HUES64 (cell line): ENCODE measurements around the gene SIGLEC9.

Experiments
- H3K27ac ChIP-seq: 2 replicates; pipeline ENCODE4 v1.7.0; 2013; ENCODE audit warnings: low read depth, low read length, inconsistent platforms
- H3K27me3 ChIP-seq: 2 replicates; pipeline ENCODE4 v1.6.1; 2013; ENCODE audit warnings: mild to moderate bottlenecking, low read length; ENCODE audit not compliant: insufficient read depth
- H3K36me3 ChIP-seq: 2 replicates; pipeline ENCODE4 v1.6.1; 2013; ENCODE audit warnings: mild to moderate bottlenecking, low read length; ENCODE audit not compliant: insufficient read depth
- H3K4me1 ChIP-seq: 2 replicates; pipeline ENCODE4 v1.6.1; 2013; ENCODE audit warnings: mild to moderate bottlenecking, low read length, moderate library complexity; ENCODE audit not compliant: insufficient read depth
- H3K4me3 ChIP-seq: 2 replicates; pipeline ENCODE4 v1.5.1; 2013; ENCODE audit warnings: mild to moderate bottlenecking, low read length, moderate library complexity
- H3K9ac ChIP-seq: 2 replicates; pipeline ENCODE4 v1.6.1; 2013; ENCODE audit warnings: mild to moderate bottlenecking, low read depth, low read length
- H3K9me3 ChIP-seq: 2 replicates; pipeline ENCODE4 v1.6.1; 2013; ENCODE audit warnings: low read depth, low read length; ENCODE audit not compliant: insufficient read depth
- WGBS: fragments of 150-250, 120-280 bp; methylation state at CpG from one replicate; pipeline ENCODE4 v1.1.7; 2013; ENCODE audit warnings: missing lambda C conversion rate; 5-methylcytosine and 5-hydroxymethylcytosine counted together

The SIGLEC9 gene

GRCh38 chr19:51108805-51109146 lies 15.9 kb upstream of the SIGLEC9 start:
- H3K4me1 ChIP-seq, result peaks cover 3% of the 10 kb centered on the region; the same call in 1 of the 2 replicates
- WGBS, result 5% methylated on average over 15 of the region's 15 CpGs
- H3K9me3 ChIP-seq, result no peaks in the 10 kb centered on the region
- H3K36me3 ChIP-seq, result no peaks in the 10 kb centered on the region
- no peak overlapping the region for H3K27ac ChIP-seq
- H3K27me3 ChIP-seq, result peaks cover 17% of the 10 kb centered on the region; the same call in 1 of the 2 replicates
- no peak overlapping the region for H3K9ac ChIP-seq
- H3K4me3 ChIP-seq, result peak overlapping the region; percentile 73

- H3K27me3 ChIP-seq, result peaks cover 17% of the 10 kb centered on the region
- no peak overlapping the region for H3K27ac ChIP-seq
- H3K4me1 ChIP-seq, result peaks cover 3% of the 10 kb centered on the region; the same call in 1 of the 2 replicates
- 67% methylated on average over 1 of the region's 1 CpG for WGBS
- H3K36me3 ChIP-seq, result no peaks in the 10 kb centered on the region
- H3K9ac ChIP-seq, result no peak overlapping the region
- no peak overlapping the region for H3K4me3 ChIP-seq
- no peaks in the 10 kb centered on the region for H3K9me3 ChIP-seq
Observed at GRCh38 chr19:51110666-51110971, 14.1 kb upstream of the SIGLEC9 start.

- 44% methylated on average over 6 of the region's 6 CpGs for WGBS
- H3K4me3 ChIP-seq, result no peak overlapping the region
- no peaks in the 10 kb centered on the region for H3K9me3 ChIP-seq
- H3K27me3 ChIP-seq, result peaks cover 17% of the 10 kb centered on the region
- no peak overlapping the region for H3K9ac ChIP-seq
- peaks cover 3% of the 10 kb centered on the region; the same call in 1 of the 2 replicates for H3K4me1 ChIP-seq
- H3K36me3 ChIP-seq, result no peaks in the 10 kb centered on the region
- no peak overlapping the region for H3K27ac ChIP-seq
Observed at GRCh38 chr19:51111606-51112005, 13.1 kb upstream of the SIGLEC9 start.

GRCh38 chr19:51114087-51114729 lies 10.5 kb upstream of the SIGLEC9 start:
- H3K27ac ChIP-seq, result no peak overlapping the region
- no peaks in the 10 kb centered on the region for H3K9me3 ChIP-seq
- 0 out of 2 replicates have a peak, but pooled peaks cover 1% of the 10 kb centered on the region for H3K4me1 ChIP-seq
- peaks cover 17% of the 10 kb centered on the region for H3K27me3 ChIP-seq
- H3K4me3 ChIP-seq, result no peak overlapping the region
- no peaks in the 10 kb centered on the region for H3K36me3 ChIP-seq
- no peak overlapping the region for H3K9ac ChIP-seq
- 89% methylated on average over 6 of the region's 6 CpGs for WGBS

GRCh38 chr19:51116736-51117286 lies 7.9 kb upstream of the SIGLEC9 start:
- 79% methylated on average over 5 of the region's 6 CpGs for WGBS
- H3K4me1 ChIP-seq, result 0 out of 2 replicates have a peak, but pooled peaks cover 3% of the 10 kb centered on the region
- H3K4me3 ChIP-seq, result no peak overlapping the region
- peaks cover 4% of the 10 kb centered on the region for H3K27me3 ChIP-seq
- no peak overlapping the region for H3K9ac ChIP-seq
- no peak overlapping the region for H3K27ac ChIP-seq
- no peaks in the 10 kb centered on the region for H3K9me3 ChIP-seq
- H3K36me3 ChIP-seq, result no peaks in the 10 kb centered on the region

GRCh38 chr19:51119101-51119500 lies 5.6 kb upstream of the SIGLEC9 start:
- Histone ChIP-seq H3K9me3 (no peaks in the 10 kb centered on the region), H3K36me3 (no peaks in the 10 kb centered on the region), H3K4me3 (no peak overlapping the region), H3K27ac (no peak overlapping the region), H3K27me3 (no peaks in the 10 kb centered on the region; the same call in none of the 2 replicates), H3K9ac (no peak overlapping the region), H3K4me1 (0 out of 2 replicates have a peak, but pooled peaks cover 3% of the 10 kb centered on the region)
- 81% methylated on average over 4 of the region's 4 CpGs for WGBS

GRCh38 chr19:51119611-51120010 lies 5.1 kb upstream of the SIGLEC9 start:
- no peak overlapping the region for H3K4me3 ChIP-seq
- no peaks in the 10 kb centered on the region for H3K9me3 ChIP-seq
- no peaks in the 10 kb centered on the region for H3K36me3 ChIP-seq
- no peaks in the 10 kb centered on the region; the same call in 1 of the 2 replicates for H3K27me3 ChIP-seq
- 94% methylated on average over 6 of the region's 6 CpGs for WGBS
- 0 out of 2 replicates have a peak, but pooled peaks cover 3% of the 10 kb centered on the region for H3K4me1 ChIP-seq
- no peak overlapping the region for H3K27ac ChIP-seq
- H3K9ac ChIP-seq, result no peak overlapping the region

- no peak overlapping the region for H3K27ac ChIP-seq
- no peaks in the 10 kb centered on the region; the same call in 1 of the 2 replicates for H3K27me3 ChIP-seq
- H3K9ac ChIP-seq, result no peak overlapping the region
- H3K4me3 ChIP-seq, result no peak overlapping the region
- H3K9me3 ChIP-seq, result no peaks in the 10 kb centered on the region
- H3K4me1 ChIP-seq, result 0 out of 2 replicates have a peak, but pooled peaks cover 3% of the 10 kb centered on the region
- 95% methylated on average over 6 of the region's 6 CpGs for WGBS
- no peaks in the 10 kb centered on the region for H3K36me3 ChIP-seq
Observed at GRCh38 chr19:51120160-51120559, 4.5 kb upstream of the SIGLEC9 start.

GRCh38 chr19:51121257-51121656 lies 3.4 kb upstream of the SIGLEC9 start:
- Histone ChIP-seq H3K27ac (no peak overlapping the region), H3K36me3 (no peaks in the 10 kb centered on the region), H3K9ac (no peak overlapping the region), H3K9me3 (no peaks in the 10 kb centered on the region), H3K27me3 (no peaks in the 10 kb centered on the region), H3K4me1 (0 out of 2 replicates have a peak, but pooled peaks cover 3% of the 10 kb centered on the region), H3K4me3 (no peak overlapping the region)
- 94% methylated on average over 8 of the region's 8 CpGs for WGBS

GRCh38 chr19:51122112-51122981 lies 2.4 kb upstream of the SIGLEC9 start:
- H3K9ac ChIP-seq, result no peak overlapping the region
- H3K27ac ChIP-seq, result no peak overlapping the region
- 87% methylated on average over 22 of the region's 22 CpGs for WGBS
- no peaks in the 10 kb centered on the region for H3K27me3 ChIP-seq
- H3K36me3 ChIP-seq, result no peaks in the 10 kb centered on the region
- 0 out of 2 replicates have a peak, but pooled peaks cover 3% of the 10 kb centered on the region for H3K4me1 ChIP-seq
- no peak overlapping the region for H3K4me3 ChIP-seq
- no peaks in the 10 kb centered on the region for H3K9me3 ChIP-seq

GRCh38 chr19:51123381-51123800 lies 1.3 kb upstream of the SIGLEC9 start:
- no peaks in the 10 kb centered on the region for H3K36me3 ChIP-seq
- 0 out of 2 replicates have a peak, but pooled peaks cover 3% of the 10 kb centered on the region for H3K4me1 ChIP-seq
- no peaks in the 10 kb centered on the region for H3K9me3 ChIP-seq
- H3K27me3 ChIP-seq, result no peaks in the 10 kb centered on the region
- H3K4me3 ChIP-seq, result no peak overlapping the region
- no peak overlapping the region for H3K9ac ChIP-seq
- no peak overlapping the region for H3K27ac ChIP-seq
- WGBS, result 90% methylated on average over 5 of the region's 6 CpGs
